Measurements from ENCODE around the gene DPP6.

Gene DPP6

DNA sequence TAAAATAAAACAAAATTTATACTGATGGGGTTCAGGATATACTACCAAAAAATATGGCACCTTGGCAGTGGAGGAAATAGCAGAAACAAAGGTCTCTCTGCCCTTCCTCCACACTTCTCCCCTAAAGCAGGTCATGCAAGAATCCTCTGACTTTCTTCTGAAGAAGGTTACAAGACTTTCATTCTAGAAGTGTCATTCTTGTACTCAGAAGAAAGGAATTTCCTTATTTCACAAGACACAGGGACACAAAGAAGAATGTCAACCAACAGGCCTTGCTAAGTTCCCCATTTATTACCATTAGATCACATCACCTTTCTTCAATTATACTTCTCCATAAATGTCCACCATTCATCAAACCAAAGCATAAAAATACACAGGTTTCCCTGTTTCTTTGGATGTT lies 480.6 kb downstream of the DPP6 start:
- no peak for DNase-seq (ENCODE audit: low spot score)

- DNase-seq (ENCODE audit: low spot score), result no peak
These were observed 488.4 kb downstream of the DPP6 start for GRCh38 chr7:154540596-154540995.

DNA sequence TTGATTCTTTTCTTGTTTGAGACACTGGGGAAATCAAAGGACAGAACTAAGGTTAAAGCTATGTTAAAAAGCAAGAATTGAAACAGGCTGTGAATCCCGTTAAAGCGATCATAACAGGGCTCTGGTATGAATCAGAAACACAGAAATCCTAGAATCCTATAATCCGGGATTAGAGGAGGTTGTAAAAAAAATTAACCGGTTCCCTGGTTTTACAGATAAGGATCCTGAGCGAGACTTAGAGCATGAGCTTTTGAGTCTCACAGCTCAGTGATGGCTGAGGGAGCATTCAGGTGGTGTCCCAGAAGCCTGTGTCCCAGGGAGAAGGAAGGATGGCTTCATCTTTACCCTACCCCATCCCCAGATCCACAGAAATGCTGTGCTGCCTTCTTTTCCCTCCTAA lies 489.4 kb downstream of the DPP6 start:
- no peak for DNase-seq (ENCODE audit: low spot score)

- peak; percentile 93 for DNase-seq (ENCODE audit: low spot score)
These were observed 494.9 kb downstream of the DPP6 start for GRCh38 chr7:154546946-154547587.

GRCh38 chr7:154553711-154554265 lies 501.6 kb downstream of the DPP6 start:
- DNase-seq (ENCODE audit: low spot score), result peak; percentile 34

DNA sequence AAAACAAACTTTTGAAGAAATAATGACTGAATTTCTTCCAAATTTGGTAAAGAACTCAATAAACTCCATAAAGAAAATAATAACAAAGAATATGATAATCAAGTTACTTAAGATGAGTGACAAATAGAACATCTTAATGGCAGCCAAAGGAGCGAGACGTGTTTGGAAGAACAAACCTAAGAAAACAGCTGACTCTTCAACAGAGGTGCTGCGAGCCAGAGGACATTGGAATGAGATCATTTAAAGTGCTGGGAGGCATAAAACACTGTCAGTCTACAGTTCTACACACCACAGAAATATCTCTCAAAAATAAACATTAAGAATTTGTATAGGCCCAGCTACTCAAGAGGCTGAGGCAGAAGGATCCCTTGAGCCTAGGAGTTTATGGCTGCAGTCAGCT lies 507.3 kb downstream of the DPP6 start:
- no peak for DNase-seq (ENCODE audit: low spot score)

DNA sequence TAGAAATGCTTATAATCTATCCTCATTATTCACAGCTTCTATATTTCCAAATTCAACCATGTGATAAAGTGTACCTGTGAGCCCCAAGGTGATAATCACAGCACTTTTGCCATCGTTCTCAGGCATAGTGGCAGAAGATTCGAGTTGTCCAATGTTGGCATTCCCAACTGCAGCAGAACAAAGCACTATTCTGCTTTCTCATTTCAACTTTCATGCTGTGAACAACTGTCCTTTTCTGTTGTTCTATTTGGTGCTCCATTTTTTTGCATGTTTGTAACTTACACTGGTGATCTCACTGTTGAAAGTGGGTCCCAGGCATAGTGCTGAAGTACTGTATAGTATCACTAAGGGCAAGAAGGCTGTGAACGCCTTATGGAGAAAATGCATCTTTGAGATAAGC lies 512.5 kb downstream of the DPP6 start:
- no peak for DNase-seq (ENCODE audit: low spot score)

DNA sequence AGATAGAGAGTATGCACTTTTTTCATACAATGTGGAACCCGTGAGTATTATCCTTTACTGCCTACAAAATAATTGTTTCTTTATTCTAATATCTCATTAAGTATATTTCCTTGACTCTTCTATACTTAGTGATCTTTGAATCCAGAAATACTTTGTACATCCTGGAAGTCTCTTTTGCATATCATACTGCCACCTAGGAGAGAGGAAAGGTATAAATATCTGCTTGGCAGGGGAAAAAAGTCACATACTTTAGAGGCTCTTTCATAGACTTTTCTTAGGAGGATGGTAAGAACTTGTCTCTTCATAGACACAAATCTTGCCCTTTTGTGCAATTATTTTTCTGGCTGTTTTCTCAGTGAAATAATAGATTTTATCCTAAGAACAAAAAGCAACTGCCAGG lies 514.7 kb downstream of the DPP6 start:
- DNase-seq (ENCODE audit: low spot score), result peak; percentile 27

GRCh38 chr7:154568346-154568745 lies 516.1 kb downstream of the DPP6 start:
- no peak for DNase-seq (ENCODE audit: low spot score)

- DNase-seq (ENCODE audit: low spot score), result no peak
These were observed 517.7 kb downstream of the DPP6 start for GRCh38 chr7:154569916-154570315.

DNA sequence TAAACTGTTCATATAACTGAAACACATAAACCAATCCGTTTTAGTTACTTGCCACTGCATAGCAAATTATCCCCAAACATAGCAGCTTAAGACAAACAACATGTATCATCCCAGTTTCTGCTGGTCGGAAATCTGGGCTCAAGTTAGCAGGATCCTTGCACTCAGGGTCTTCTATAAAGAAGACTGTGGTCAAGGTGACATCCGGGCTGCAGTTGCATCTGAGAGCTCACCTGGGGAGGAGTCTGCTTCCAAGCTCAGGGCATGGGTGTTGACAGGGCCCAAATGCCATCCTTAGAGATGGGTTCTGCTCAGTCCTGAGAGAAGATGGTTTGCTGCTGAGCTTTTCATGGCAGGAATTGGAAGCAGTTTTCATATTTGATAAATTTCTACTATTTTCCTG lies 519.6 kb downstream of the DPP6 start:
- DNase-seq (ENCODE audit: low spot score), result no peak

GRCh38 chr7:154574235-154574634 lies 522.0 kb downstream of the DPP6 start:
- no peak for DNase-seq (ENCODE audit: low spot score)

GRCh38 chr7:154575497-154575896 lies 523.3 kb downstream of the DPP6 start:
- DNase-seq (ENCODE audit: low spot score), result no peak

DNA sequence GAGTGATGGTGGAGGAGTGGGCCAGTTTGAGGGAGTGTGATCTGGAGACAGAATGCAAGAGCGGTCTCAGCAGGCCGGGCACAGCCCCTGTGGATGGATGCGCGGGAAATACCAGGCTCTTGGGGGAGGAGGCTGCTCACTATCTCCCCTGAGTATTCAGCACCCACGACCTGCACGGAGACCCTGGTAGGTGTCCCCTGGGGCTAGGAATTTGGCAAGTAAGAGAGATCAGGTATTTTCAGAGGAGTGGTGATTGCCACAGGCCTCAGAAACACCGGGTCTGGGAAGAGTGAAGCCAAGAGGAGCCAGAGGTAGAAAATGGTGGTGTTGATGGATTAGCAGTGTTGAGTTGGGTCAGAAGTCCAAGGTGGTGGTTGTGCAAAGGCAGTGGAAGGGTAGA lies 524.4 kb downstream of the DPP6 start:
- no peak for DNase-seq (ENCODE audit: low spot score)

GRCh38 chr7:154577141-154577873 lies 525.1 kb downstream of the DPP6 start:
- DNase-seq (ENCODE audit: low spot score), result no peak

GRCh38 chr7:154578336-154578735 lies 526.1 kb downstream of the DPP6 start:
- DNase-seq (ENCODE audit: low spot score), result peak; percentile 26

DNA sequence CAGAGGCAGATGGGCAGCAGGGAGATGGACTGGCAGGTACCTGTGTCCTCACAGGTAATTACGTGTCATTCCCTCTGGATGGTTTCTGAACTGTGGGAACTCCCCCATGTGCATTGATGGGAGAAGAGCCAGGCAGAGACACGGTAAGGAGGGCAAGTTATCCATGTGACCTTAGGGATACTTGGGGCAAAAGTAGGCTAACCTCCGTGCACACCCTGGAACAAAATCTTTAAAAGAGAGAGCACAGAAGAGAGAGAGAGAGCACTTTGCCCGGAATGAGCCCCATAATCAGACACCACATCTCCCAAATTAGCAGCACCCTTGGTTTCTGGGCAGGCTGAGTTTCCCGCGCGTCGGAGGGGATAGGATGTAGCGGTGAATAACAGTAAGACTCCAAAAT lies 527.5 kb downstream of the DPP6 start:
- no peak for DNase-seq (ENCODE audit: low spot score)

DNA sequence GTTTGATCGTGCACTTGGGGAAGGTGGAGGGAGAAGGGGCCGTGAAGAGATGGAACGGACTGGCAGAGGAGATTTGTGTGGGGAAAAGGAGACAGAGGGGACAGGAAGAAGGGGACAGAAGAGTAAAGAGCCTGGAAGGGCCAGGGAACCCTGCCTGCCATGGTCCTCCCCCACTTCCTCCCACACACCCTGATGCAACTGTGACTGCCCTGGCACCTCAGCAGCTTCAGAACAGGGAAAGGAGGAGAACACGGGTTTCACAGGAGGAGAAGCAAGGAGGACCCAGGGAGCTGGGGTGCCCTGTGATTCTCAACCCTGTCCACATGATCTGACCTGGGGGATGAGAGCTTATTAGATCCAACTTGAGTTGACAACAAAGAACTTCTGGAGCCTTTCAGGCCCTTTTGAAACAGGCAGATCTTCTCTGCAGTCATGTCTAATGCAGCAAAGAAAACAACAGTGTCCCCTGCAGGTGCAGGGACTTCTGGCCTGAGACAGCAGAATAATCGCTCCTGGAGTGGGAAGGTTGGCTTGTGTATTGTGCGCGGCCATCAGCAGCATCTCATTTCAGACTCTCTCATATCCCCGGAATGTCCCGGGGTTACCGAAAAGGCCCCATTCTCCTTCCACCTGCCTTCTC lies 529.2 kb downstream of the DPP6 start:
- DNase-seq (ENCODE audit: low spot score), result no peak

GRCh38 chr7:154583454-154583853 lies 531.3 kb downstream of the DPP6 start:
- no peak for DNase-seq (ENCODE audit: low spot score)

- DNase-seq (ENCODE audit: low spot score), result no peak
These were observed 532.4 kb downstream of the DPP6 start for GRCh38 chr7:154584352-154585252.

DNA sequence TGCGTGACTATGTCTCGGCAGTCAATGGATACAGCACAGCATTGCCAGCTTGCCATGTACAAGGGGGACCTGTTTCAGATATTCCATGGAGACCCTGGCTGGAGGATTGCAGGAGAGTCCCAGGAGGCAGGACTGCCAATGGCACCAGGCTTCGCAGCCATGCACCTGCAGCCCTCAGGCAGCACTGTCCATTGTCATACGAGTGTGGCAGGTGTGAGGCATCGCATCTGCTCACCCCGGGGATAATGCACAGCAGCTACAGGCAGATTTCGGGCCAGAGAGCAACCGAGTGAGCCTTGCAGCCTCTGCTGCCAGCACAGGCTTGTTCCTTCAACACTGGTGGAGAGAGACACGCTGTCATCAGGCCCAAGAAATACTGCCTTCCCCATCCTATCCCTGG lies 535.6 kb downstream of the DPP6 start:
- DNase-seq (ENCODE audit: low spot score), result no peak

- DNase-seq (ENCODE audit: low spot score), result no peak
These were observed 539.3 kb downstream of the DPP6 start for GRCh38 chr7:154591544-154591943.

Measured in cerebellar cortex (tissue), 1 donor.